ENCODE data around the gene DHRS9. TPM values are rescaled to one million over a fixed set of nuclear protein-coding genes. Genes with fewer than 3 reads are reported as not detected.

Gene DHRS9
- total RNA-seq, 2 experiments from 2014 or later, result not detected

DNA sequence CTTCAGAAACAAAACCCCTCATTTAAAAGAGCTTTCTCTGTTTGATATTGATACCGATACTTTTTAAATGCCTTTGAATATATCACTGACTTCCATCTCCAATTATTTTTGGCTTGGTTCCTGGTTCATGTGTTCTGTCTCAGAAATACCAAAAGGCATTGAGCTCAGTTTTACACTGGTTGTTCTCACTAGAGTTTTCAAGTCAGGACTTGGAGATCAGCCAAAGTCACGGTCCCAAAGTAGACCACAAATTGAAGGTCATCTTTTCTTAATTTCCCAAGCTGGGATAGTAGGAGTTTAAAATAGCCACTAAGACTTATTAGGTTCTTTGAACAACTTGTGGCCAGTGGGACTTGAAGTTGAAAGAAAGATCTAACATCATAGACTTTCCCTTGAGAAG, 24.2 kb downstream of the DHRS9 start:
- CTCF ChIA-PET, result interaction anchor here (1.4 kb wide), 2 partner anchors 16 to 48 kb away, joined by 3 to 5 read pairs; no protein-coding TSS in a partner anchor
- peaks cover 9% of the 10 kb centered on the region for H3K4me1 Mint-ChIP-seq (ENCODE audit: low read depth)
- no peak overlapping the region for H3K27ac ChIP-seq (ENCODE audit: low read depth in 1 of 2, low read length in 2 of 2)
- H3K4me1 ChIP-seq (ENCODE audit: insufficient read depth, low read length), result peaks cover 11% of the 10 kb centered on the region
- peaks cover 10% of the 10 kb centered on the region for H3K27me3 Mint-ChIP-seq
- H3K9me3 Mint-ChIP-seq, result no peaks in the 10 kb centered on the region
- H3K27me3 ChIP-seq (ENCODE audit: control insufficient read depth in 1 of 2, insufficient read depth in 2 of 2, low read length in 2 of 2), result no peaks in the 10 kb centered on the region
- H3K27ac Mint-ChIP-seq, result no peak overlapping the region
- DNase-seq, result no peak
- no peak overlapping the region for H3K4me3 Mint-ChIP-seq
- no peaks in the 10 kb centered on the region for H3K36me3 ChIP-seq (ENCODE audit: insufficient read depth, low read length)
- intact Hi-C loops (cut with DNase I, micrococcal nuclease), result no loop called here
- POLR2A ChIA-PET, result no interaction called here
- TF ChIP-seq CTCF (IDR thresholded peaks at IDR 0.05), result no peak
- ATAC-seq (ENCODE audit: poor library complexity), result no peak
- H3K4me3 ChIP-seq (ENCODE audit: low read length), result no peak overlapping the region
- H3K9me3 ChIP-seq (ENCODE audit: control insufficient read depth in 1 of 2, insufficient read depth in 1 of 2, low read length in 2 of 2), result no peaks in the 10 kb centered on the region
- H3K36me3 Mint-ChIP-seq (ENCODE audit: low read depth), result no peaks in the 10 kb centered on the region

GRCh38 chr2:169094676-169095075, 25.3 kb downstream of the DHRS9 start:
- Mint-ChIP-seq H3K27ac (no peak overlapping the region), H3K4me3 (no peak overlapping the region), H3K27me3 (peaks cover 10% of the 10 kb centered on the region), H3K36me3 (ENCODE audit: low read depth) (no peaks in the 10 kb centered on the region), H3K4me1 (ENCODE audit: low read depth) (peaks cover 9% of the 10 kb centered on the region), H3K9me3 (no peaks in the 10 kb centered on the region)
- H3K36me3 ChIP-seq (ENCODE audit: insufficient read depth, low read length), result no peaks in the 10 kb centered on the region
- intact Hi-C loops (cut with DNase I, micrococcal nuclease), result no loop called here
- no peak for ATAC-seq (ENCODE audit: poor library complexity)
- DNase-seq, result no peak
- H3K27ac ChIP-seq (ENCODE audit: low read depth in 1 of 2, low read length in 2 of 2), result no peak overlapping the region
- peaks cover 11% of the 10 kb centered on the region for H3K4me1 ChIP-seq (ENCODE audit: insufficient read depth, low read length)
- no peaks in the 10 kb centered on the region for H3K9me3 ChIP-seq (ENCODE audit: control insufficient read depth in 1 of 2, insufficient read depth in 1 of 2, low read length in 2 of 2)
- H3K27me3 ChIP-seq (ENCODE audit: control insufficient read depth in 1 of 2, insufficient read depth in 2 of 2, low read length in 2 of 2), result no peaks in the 10 kb centered on the region
- no peak overlapping the region for H3K4me3 ChIP-seq (ENCODE audit: low read length)
- POLR2A ChIA-PET, result interaction anchor here (1.9 kb wide), 1 partner anchor 13 kb away, joined by 6 read pairs; no protein-coding TSS in a partner anchor
- no peak for TF ChIP-seq CTCF (IDR thresholded peaks at IDR 0.05)
- CTCF ChIA-PET, result interaction anchor here (1.4 kb wide), 1 partner anchor 47 kb away, joined by 5 read pairs; no protein-coding TSS in a partner anchor

GRCh38 chr2:169095621-169096105, 26.3 kb downstream of the DHRS9 start:
- ChIA-PET POLR2A (interaction anchor here (1.9 kb wide), 1 partner anchor 12 kb away, joined by 6 read pairs; no protein-coding TSS in a partner anchor), CTCF (interaction anchor here (1.2 kb wide), 1 partner anchor 14 kb away, joined by 3 read pairs; no protein-coding TSS in a partner anchor)
- Histone ChIP-seq H3K27ac (ENCODE audit: low read depth in 1 of 2, low read length in 2 of 2) (no peak overlapping the region), H3K36me3 (ENCODE audit: insufficient read depth, low read length) (no peaks in the 10 kb centered on the region), H3K4me3 (ENCODE audit: low read length) (no peak overlapping the region), H3K4me1 (ENCODE audit: insufficient read depth, low read length) (peaks cover 11% of the 10 kb centered on the region), H3K9me3 (ENCODE audit: control insufficient read depth in 1 of 2, insufficient read depth in 1 of 2, low read length in 2 of 2) (no peaks in the 10 kb centered on the region), H3K27me3 (ENCODE audit: control insufficient read depth in 1 of 2, insufficient read depth in 2 of 2, low read length in 2 of 2) (no peaks in the 10 kb centered on the region)
- H3K27me3 Mint-ChIP-seq, result peaks cover 10% of the 10 kb centered on the region
- no peak overlapping the region for H3K4me3 Mint-ChIP-seq
- TF ChIP-seq CTCF (IDR thresholded peaks at IDR 0.05), result no peak
- intact Hi-C loops (cut with DNase I, micrococcal nuclease), result no loop called here
- no peaks in the 10 kb centered on the region for H3K36me3 Mint-ChIP-seq (ENCODE audit: low read depth)
- no peaks in the 10 kb centered on the region for H3K9me3 Mint-ChIP-seq
- H3K4me1 Mint-ChIP-seq (ENCODE audit: low read depth), result peaks cover 9% of the 10 kb centered on the region
- DNase-seq (peak in 2 of 14 experiments; percentile 19 to 27), ATAC-seq (ENCODE audit: poor library complexity) (no peak)
- H3K27ac Mint-ChIP-seq, result no peak overlapping the region

All from CD4-positive, alpha-beta T cell (primary cell).